ENCODE data around the gene EDEM2.
"Not testable (repeated sequence)": the region's sequence is repeated elsewhere in the genome, so short reads cannot be mapped to it uniquely, and the experiment has no call there.

EDEM2 gene

DNA sequence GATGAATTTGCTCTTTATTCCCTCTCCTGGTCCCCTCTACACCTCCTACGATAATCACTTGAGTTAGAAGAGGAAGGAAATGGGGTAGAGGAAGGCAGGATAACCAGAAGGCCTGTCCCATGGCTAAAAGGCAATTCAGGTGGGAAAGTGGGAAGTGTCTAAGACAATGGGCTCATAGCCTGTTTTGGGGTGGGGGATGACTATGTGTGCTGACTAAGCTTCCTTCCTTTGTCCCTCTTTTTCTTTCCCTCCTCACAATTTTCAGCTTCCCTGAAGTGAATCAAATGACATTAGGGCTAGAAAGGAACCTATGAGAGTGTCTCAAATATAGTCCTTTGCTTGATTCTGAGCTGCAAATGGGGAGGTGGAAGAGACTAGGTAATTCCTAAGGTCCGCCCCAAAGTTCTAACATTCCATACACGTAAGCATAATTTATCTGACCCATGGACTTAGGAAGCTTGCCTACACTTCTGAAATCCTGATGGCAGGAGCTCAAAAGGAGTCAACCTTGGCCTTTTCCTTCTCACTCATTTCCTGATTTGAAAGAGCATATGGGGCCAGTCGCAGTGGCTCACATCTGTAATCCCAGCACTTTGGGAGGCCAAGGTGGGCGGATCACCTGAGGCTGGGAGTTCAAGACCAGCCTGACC lies 24.3 kb downstream of the EDEM2 start:
- DNase-seq: no peak

DNA sequence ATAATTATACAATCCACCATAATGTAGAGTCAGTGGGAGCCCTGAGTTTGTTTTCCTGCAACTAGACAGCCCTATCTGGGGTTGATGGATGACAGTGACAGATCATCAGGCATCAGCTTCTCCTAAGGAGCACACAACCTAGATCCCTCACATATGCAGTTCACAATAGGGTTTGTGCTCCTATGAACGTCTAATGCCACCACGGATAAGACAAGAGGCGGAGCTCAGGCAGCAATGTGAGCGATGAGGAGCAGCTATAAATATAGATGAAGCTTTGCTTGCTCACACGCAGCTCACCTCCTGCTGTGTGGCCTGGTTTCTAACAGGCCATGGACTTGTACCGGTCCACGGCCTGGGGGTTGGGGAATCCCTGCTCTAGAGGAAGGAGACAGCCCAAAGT lies 25.9 kb downstream of the EDEM2 start:
- DNase-seq: no peak

DNA sequence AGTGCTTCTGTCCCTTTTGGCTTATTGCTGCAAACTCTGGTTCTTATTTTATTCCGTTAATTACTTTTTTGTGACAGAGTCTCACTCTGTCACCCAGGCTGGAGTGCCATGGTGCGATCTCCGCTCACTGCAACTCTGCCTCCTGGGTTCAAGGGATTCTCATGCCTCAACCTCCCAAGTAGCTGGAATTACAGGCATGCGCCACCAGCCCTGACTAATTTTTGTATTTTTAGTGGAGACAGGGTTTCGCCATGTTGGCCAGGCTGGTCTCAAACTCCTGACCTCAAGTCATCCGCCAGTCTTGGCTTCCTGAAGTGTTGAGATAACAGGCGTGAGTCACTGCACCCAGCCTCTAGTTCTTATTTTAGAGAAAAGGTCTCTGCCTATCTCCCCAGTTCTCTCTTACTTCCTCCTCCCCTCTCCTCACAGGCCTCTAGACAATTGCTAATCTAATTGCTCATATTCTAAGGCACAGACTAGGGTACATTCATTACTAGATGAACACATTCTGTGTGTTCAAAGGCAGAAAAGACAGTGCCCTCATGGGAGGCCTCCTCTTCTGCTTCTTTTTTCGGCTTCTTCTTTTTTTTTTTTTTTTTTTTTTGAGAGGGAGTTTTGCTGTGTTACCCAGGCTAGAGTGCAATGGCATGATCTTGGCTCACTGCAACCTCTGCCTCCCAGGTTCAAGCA lies 27.0 kb downstream of the EDEM2 start:
- DNase-seq: no peak

DNA sequence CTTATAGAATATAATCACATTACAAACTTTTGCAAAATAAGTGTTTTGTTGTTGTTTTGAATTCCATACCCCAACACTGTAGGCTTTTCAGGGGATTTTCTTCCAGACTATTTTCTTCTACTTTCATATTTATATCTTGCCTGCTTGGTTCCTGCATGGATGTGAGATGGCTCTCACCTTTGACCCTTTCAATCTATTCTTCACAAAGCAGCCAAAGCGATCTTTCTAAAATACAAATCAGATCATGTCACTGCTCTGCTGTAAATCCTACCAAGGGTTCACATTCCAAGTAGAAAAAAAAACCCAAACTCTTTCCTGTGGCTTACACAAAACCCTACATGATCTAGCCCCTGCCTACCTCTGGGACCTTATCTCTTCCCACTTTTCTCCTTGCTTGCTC lies 29.5 kb downstream of the EDEM2 start:
- no peak for DNase-seq

DNA sequence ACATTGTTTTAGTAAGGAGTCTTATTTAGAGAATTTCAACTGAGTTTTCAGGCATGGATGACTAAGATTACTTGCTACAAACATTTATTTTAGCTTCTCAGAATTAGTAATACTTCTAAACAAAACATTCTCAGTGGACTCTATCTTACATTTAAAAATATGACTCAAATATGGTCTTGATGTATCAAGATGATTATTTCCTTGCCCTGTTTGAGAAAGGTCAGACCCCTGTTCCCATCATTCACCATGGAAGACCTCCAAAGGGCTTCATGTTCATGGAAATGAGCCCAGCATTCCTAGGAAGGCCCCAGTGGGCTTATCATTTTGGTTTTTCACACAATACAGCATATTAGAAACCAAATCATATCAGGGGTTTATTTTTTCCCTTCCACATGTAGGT lies 29.9 kb downstream of the EDEM2 start:
- no peak for DNase-seq

DNA sequence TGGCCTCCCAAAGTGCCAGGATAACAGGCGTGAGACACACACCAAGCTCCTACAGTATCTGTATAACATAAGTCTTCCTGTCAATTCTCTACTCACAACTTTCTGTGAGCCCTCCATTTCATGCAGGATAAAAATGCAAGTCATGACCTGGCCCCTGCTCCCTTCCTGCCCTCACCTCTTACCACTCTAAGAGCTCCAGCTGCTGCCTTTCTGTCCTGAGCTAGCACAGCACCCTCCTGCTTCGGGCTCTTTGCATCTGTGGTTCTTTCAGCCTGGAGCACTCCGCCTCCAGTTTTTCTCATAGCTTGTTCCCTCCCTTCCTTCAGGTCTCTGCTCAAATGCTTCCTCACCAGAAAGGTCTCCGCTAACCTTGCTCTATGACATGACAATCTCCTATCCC lies 30.9 kb downstream of the EDEM2 start:
- DNase-seq: no peak

DNA sequence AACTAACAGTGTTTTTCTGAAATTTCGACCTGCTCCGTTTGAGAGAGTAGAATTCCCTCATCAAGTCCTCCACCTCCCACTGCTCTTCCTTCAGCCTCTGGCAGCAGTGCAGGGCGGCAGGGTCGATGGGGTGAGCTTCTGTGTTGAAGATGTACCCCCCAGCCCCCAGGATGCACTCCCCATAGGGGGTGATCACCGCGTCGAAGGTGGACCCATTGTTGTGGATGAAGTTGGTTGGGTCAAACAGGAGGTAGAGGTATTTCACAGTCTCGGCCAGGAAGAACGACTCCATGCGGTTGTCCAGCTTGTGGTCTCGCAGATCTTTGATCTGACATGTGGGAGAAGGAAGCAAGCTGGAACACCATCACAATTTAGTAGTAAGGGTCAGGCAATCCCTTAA lies 31.5 kb downstream of the EDEM2 start:
- DNase-seq: no peak

DNA sequence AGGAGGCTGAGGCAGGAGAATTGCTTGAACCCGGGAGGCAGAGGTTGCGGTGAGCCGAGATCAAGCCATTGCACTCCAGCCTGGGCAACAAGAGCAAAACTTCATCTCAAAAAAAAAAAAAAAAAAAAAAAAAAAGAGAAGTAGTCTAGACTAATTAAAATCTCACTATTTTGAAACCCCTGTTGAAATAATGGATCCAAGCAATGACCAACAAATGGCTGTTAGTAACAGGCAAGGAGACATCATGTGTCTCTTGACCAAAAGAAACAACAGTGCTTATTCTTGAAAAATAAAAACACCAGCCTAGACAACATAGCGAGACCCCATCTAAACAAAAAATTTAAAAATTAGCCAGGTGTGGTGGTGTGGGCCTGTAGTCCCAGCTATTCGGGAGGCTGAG lies 34.9 kb downstream of the EDEM2 start:
- not testable (repeated sequence) for DNase-seq

DNA sequence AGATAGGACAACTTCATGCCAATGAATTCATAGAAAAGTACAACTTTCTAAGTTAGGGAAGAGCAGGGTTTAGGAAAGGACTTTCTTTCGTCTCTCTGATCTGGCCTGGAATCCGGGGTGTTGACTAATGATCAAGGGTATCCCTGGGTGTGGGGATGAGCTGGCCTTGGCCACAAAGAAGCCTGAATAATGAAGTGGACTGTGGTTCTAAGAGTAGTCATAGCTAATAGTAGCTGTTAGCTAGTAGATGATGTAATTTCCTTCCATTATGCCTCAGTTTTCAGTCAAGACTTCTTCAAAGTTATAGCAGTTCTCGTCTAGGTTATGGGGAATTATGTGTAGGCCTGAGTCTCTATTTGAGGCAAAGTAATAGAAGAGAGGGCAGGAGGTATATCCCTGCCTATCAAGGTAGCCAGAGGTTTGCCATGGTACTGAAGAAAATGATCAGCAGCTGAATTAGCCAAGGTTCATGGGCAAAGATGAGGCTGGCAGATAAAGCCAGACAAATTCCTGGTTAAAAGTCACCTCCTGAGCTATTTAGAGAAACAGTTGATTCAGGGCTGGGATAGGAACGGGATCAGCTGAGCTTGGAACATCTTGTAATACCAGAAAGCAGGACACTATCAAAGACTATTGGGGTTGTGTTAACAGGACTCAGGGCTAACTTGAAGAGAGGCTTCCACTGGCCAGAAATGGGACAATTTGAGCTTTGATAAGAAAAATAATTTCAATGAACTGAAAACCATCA lies 35.8 kb downstream of the EDEM2 start:
- no peak for DNase-seq

DNA sequence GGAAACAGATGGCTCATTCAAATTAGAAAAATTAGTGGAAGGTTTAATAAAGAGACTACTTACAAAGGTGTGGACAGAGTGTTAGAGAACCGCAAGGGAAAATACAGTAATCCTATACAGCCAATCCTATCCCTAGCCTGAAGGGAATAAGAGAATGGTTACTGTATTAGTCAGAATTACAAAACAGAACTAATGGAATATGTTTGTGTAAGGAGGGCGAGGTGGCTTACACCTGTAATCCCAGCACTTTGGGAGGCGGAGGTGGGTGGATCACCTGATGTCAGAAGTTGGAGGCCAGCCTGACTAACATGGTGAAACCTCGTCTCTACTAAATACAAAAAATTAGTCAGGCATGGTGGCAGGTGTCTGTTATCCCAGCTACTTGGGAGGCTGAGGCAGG lies 38.2 kb downstream of the EDEM2 start:
- no peak for DNase-seq

DNA sequence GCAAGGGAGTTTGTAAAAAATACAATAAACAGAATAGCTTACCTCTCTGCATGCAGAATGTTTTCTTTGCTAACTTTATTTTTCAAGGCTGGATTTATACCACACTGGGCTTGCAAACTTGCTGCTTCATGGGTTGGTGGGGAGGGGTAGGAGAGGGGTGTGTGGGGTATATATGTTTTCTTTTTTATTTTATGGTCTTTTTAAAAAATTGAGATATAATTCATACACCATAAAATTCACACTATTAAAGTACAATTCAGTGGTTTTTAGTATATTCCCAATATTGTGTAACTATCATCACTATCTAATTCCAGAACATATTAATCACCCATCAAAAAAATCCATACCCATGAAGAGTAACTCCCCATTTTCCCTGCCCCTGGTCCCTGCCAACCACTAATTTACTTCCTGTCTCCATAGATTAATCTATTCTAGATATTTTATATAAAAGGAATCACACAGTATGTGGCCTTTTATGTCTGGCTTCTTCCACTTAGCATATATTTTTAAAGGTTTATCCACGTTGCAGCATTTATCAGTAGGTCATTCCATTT lies 40.2 kb downstream of the EDEM2 start:
- no peak for DNase-seq

DNA sequence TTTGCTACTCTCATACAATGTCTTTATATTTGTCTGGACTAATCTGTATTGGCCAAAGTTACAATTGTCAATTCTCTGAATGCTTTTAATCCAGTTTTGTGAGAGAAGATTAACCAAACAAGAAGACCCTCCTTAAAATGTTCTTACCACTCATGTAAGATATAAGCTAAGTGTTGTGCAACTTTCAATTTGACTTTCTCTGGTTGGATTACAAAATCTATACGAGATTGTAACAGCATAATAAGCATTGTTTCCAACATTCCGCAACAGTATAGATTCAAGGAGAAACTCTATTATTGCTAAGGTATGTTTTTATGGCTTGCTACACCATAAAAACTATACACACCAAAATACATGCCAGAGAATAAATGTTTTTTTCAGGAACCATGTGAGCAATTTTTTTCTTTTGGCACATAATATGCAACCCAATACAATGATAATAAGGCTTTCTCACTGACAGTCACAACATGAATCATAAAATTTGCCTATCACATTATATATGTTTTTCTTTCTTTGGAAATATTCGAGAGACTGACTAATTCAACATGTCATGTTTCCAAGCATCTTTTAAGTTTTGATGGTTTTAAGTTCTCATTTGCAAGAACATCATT lies 42.3 kb downstream of the EDEM2 start:
- DNase-seq: no peak

DNA sequence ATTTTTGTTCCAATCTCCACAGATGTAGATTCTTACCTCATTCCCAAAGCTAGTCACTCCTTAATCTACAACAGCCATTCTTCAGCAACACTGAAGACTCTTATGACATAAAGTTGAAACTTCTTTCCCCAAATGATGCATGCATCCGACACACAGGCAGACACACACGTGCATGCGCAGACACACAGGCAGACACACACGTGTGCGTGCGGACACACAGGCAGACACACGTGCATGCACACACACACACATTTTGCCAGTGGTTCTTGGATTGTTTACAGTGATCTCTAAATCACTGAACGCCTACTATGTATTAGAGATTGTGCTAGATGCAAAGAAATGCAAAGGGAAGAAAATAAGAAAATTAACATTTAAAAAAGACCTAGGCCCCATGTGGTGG lies 45.5 kb downstream of the EDEM2 start:
- DNase-seq: no peak

DNA sequence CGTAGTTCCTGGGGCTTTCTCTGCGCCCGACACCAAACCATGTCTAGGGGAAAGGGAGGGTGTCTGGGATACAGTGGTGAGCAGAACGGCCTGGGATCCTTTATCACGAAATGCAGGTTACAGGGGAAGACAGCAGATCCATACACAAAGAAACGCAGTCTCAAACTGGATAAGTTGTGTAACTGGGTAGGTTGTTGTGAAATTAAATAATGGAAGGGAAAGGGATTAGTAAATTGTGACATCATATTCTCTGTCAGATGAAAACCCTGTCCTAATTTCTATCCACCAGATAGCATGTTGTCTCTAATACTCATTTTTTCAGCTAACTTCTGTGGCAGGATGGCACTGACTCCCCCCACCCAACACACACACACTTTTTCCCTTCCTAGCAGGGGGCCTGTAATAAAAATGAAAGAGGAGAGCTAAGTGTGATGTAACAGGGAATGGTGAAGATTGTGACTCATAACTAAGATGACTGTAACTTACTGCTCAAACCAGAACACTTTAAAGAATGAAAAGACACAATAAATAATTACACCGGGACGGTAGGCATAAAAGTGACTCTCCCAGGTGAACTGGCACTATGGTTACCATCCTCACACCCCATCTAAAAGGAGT lies 53.8 kb downstream of the EDEM2 start:
- DNase-seq: no peak

DNA sequence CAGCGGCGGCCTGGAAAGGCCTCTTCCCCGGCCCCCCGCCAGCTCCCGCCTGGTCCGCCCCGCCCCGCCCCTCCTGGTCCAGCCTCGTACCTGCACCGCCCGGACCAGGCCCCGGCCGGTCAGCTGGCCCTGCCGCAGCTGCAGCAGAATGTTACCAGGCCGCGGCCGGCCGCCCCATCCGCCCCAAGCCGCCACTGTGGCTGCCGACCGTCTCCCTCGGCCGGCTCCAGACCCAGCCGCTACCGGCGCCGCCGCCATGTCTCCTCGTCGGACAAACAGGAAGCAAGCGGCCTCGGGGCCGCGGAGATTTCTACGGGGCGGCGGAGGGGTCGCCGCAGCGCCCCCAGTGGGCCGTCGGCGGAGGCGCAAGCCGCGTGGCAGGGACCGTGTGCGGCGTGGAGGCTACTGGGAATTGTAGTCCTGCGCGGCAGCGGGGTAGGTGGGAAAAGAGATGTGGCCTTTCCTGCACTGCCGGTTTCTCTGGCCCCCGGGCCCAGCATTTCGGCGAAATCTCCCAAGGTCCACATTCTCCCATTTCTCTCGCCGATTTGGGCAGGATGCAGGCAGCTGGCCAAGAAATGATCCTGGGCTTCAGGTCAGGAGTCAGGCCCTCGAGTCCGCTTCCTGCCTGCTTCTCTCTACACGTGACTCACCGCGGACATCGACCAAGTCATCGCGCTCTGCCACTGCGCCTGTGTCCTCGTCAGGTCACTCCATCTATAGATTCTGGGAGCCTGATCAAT lies 54.4 kb downstream of the EDEM2 start, which contains the start of gene TRPC4AP:
TSS of gene TRPC4AP (minus strand) at position 284 of the 743 bp plus-strand sequence. CDS start at position 258, 26 bp downstream.
- DNase-seq: peak; percentile 96

DNA sequence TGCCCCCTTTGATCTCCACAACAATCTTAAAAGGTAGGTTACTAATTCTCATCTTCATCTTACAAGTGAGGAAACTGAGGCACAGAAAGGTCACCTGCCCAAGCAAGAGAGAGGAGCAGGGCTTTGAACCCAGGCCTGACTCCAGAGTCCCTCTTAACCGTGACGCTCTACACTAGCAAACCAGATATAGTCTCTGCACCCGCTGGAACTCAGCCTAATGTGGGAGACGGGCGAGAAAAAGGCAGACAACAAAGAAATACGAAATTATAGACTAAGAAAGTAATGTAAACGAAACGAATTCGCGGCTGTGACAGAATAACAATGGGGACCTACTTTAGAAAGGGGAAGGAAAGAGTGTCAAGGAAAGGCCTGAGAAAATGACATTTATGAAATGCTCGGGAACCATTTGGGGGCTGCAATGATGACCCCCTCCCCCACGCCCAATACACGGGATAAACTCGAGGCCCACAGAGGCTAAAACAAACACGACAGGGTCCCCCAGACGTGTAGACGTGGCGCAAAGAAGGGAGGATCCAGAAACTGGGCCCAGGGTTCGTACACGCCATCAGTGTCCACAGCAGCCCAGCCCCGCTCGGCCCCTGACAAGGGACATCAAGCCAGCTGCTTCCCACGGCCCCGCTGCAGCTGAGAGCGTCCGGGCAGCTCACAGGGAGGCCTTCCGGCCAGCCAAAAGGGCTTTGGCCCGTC lies 55.2 kb downstream of the EDEM2 start:
- DNase-seq: no peak

DNA sequence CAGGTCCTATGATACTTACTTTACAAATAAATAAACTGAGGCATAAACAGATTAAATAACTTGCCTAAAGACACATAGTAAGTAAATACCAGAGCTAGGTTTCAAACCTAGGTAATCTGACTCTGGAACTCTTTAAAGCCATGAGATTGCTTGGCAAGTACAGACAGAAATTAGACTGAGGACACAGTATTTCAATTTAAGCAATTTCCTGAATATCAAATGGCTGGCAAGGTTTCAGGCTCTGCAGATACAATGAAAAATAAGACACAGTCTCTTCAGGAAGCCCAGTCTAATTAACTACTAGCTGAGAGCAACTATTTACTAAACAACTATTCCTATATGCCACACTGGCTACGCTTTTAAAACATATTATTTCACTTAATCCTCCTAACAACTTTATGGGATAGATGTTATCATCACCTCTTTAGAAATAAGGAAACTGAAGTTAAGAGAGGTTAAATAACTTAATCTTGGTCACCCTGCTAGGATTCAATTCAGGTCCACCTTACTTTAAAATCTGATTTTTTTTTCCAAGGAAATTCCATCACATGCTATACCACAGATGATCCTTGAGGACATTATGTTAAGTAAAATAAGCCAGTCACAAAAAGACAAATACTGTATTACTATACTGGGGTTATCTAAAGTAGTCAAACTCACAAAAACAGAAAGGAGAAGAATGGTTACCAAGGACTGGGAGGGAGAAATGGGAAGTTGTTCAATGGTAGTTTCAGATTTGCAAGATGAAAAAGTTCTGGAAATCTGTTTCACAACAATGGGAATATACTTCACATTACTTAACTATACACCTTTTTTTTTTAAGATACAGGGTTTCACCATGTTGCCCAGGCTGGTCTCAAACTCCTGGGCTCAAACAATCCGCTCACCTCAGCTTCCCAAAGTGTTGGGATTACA lies 58.6 kb downstream of the EDEM2 start:
- DNase-seq: no peak

DNA sequence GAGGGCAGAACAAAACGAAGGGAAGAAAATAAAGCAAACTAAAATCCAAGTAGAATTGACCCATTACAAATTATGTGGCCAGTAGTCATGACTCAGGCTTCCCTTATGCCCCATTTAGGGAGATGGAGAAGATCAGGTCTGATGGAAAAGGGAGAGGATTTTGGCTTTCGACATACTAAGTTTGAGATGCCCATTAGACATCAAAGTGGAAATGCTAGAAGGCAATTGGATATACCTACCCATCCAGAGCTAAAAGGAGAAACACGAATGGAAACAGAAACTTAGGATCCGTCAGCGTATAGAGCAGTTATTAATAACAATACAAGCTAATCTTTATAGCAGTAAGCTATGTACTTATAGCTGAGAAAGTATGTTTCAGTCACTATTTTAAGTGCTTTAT lies 59.3 kb downstream of the EDEM2 start:
- DNase-seq: no peak

DNA sequence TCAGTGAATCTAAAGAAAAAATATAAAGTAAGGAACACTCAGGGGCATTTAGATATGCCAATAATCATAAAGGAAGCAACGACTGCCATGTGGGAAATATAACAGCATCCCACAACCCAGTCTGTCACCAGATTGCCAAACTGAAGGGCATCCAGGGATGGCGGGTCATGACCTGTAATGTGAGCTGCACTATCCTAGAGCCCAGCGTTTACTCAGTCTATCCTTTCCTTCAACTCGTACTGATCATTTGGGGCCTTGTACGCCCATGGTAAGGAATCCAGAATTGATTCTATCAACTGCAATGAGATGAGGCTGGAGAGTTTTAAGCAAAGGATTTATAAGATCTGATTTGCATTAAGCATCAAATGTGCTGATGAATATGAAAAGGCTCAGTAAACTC lies 59.8 kb downstream of the EDEM2 start:
- DNase-seq: no peak

Measured in right forelimb (tissue), 1 donor.